Bronchial epithelial cell (primary cell): ENCODE measurements around the gene ASB3. TPM values are rescaled to one million over a fixed set of nuclear protein-coding genes. Genes with fewer than 3 reads are reported as not detected.
A peak's percentile ranks its signal among the peaks of the same experiment; 100 is the strongest.

ENCODE experiments used
- DNase-seq: peaks from one replicate; pipeline ENCODE4 v3.0.0-alpha.2; 2010; ENCODE audit warnings: low read depth
- FAIRE-seq: peaks from 2 replicates; lab custom pipeline; 2011; peaks lifted over from hg19 to GRCh38; lab: Jason Lieb, UNC
- H3K27me3 ChIP-seq: 2 replicates; pipeline ENCODE4 v1.5.1; 2011; ENCODE audit warnings: low read length; ENCODE audit not compliant: control insufficient read depth, insufficient read depth
- H3K36me3 ChIP-seq: 2 replicates; pipeline ENCODE4 v1.5.1; 2011; ENCODE audit warnings: low read length; ENCODE audit not compliant: control insufficient read depth, insufficient read depth
- H3K4me3 ChIP-seq: 2 replicates; pipeline ENCODE4 v1.5.1; 2011; ENCODE audit warnings: mild to moderate bottlenecking, low read depth, low read length, control low read depth
- CTCF ChIP-seq: IDR thresholded peaks from 2 replicates; pipeline ENCODE4 v1.5.1; 2011; ENCODE audit warnings: mild to moderate bottlenecking, moderate library complexity, low read length, control low read depth, inconsistent platforms; ENCODE audit not compliant: insufficient read depth, severe bottlenecking
- total RNA-seq: library from RNA; depleted of rRNA; stranded (reverse); fragments of >200 nt; gene quantifications from 2 replicates; pipeline ENCODE4 v1.2.1, GENCODE V29; 2014

ASB3 gene
- total RNA-seq, 1 donor from 2014 or later = 13.4 TPM

- Histone ChIP-seq H3K27me3 (no peaks in the 10 kb centered on the region), H3K4me3 (no peak overlapping the region), H3K36me3 (peaks cover 3% of the 10 kb centered on the region)
- FAIRE-seq = no peak
- DNase-seq = no peak
- no peak for TF ChIP-seq CTCF
These were observed 32.9 kb upstream of the ASB3 start for GRCh38 chr2:53819634-53820033.

- no peak for TF ChIP-seq CTCF
- H3K36me3 ChIP-seq = peaks cover 3% of the 10 kb centered on the region
- no peak for FAIRE-seq
These were observed 32.2 kb upstream of the ASB3 start for GRCh38 chr2:53818854-53819435.

GRCh38 chr2:53813151-53813550 is 26.4 kb upstream of the ASB3 start:
- no peak for TF ChIP-seq CTCF

More at GRCh38 chr2:53818854-53819435, 32.2 kb upstream of the ASB3 start:
- Histone ChIP-seq H3K4me3 (no peak overlapping the region), H3K27me3 (no peaks in the 10 kb centered on the region)
- no peak for DNase-seq

GRCh38 chr2:53811601-53812000 is 24.8 kb upstream of the ASB3 start:
- no peaks in the 10 kb centered on the region for H3K36me3 ChIP-seq
- no peak overlapping the region for H3K4me3 ChIP-seq
- DNase-seq (no peak), FAIRE-seq (no peak)
- H3K27me3 ChIP-seq = no peaks in the 10 kb centered on the region
- no peak for TF ChIP-seq CTCF

More at GRCh38 chr2:53813151-53813550, 26.4 kb upstream of the ASB3 start:
- FAIRE-seq (no peak), DNase-seq (peak; percentile 64)
- Histone ChIP-seq H3K27me3 (no peaks in the 10 kb centered on the region), H3K4me3 (no peak overlapping the region), H3K36me3 (peaks cover 1% of the 10 kb centered on the region)

GRCh38 chr2:53802617-53803151 is 15.9 kb upstream of the ASB3 start:
- DNase-seq (no peak), FAIRE-seq (no peak)
- no peaks in the 10 kb centered on the region for H3K27me3 ChIP-seq
- no peaks in the 10 kb centered on the region for H3K36me3 ChIP-seq
- TF ChIP-seq CTCF = no peak
- no peak overlapping the region for H3K4me3 ChIP-seq

GRCh38 chr2:53801547-53801946 is 14.8 kb upstream of the ASB3 start:
- no peaks in the 10 kb centered on the region for H3K36me3 ChIP-seq
- no peak for TF ChIP-seq CTCF
- no peak for DNase-seq
- FAIRE-seq = no peak
- H3K27me3 ChIP-seq = no peaks in the 10 kb centered on the region
- no peak overlapping the region for H3K4me3 ChIP-seq
